Measurements from ENCODE around the gene SERPINA12.

GRCh38 chr14:94441531-94442205, 67.6 kb downstream of the SERPINA12 start:
- no peak for TF ChIP-seq CTCF (IDR thresholded peaks at IDR 0.05; ENCODE audit: low read depth, low read length, missing input control)
- TF ChIP-seq, protein P1, sequence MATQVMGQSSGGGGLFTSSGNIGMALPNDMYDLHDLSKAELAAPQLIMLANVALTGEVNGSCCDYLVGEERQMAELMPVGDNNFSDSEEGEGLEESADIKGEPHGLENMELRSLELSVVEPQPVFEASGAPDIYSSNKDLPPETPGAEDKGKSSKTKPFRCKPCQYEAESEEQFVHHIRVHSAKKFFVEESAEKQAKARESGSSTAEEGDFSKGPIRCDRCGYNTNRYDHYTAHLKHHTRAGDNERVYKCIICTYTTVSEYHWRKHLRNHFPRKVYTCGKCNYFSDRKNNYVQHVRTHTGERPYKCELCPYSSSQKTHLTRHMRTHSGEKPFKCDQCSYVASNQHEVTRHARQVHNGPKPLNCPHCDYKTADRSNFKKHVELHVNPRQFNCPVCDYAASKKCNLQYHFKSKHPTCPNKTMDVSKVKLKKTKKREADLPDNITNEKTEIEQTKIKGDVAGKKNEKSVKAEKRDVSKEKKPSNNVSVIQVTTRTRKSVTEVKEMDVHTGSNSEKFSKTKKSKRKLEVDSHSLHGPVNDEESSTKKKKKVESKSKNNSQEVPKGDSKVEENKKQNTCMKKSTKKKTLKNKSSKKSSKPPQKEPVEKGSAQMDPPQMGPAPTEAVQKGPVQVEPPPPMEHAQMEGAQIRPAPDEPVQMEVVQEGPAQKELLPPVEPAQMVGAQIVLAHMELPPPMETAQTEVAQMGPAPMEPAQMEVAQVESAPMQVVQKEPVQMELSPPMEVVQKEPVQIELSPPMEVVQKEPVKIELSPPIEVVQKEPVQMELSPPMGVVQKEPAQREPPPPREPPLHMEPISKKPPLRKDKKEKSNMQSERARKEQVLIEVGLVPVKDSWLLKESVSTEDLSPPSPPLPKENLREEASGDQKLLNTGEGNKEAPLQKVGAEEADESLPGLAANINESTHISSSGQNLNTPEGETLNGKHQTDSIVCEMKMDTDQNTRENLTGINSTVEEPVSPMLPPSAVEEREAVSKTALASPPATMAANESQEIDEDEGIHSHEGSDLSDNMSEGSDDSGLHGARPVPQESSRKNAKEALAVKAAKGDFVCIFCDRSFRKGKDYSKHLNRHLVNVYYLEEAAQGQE (IDR thresholded peaks at IDR 0.05), result no peak
